GM21381 (cell line): ENCODE data around the gene FCRL4.
A peak's percentile ranks its signal among the peaks of the same experiment; 100 is the strongest.

Source experiments
- ATAC-seq: cut with Tn5 transposase; IDR thresholded peaks from one replicate; pipeline ENCODE4 v1.9.1; 2021; ENCODE audit warnings: mild to moderate bottlenecking, moderate library complexity; ENCODE audit not compliant: unreplicated experiment

Gene FCRL4

GRCh38 chr1:157597959-157598667, at the start of gene FCRL4:
FCRL4 (minus strand) TSS chr1:157598085; CDS start chr1:157597944, 141 bp downstream.
- peak; percentile 53 for ATAC-seq

- ATAC-seq = no peak
Observed at GRCh38 chr1:157646144-157646543, 48.3 kb upstream of the FCRL4 start.

GRCh38 chr1:157641177-157641576, 43.3 kb upstream of the FCRL4 start:
- ATAC-seq = no peak

- no peak for ATAC-seq
Observed at GRCh38 chr1:157639800-157640199, 41.9 kb upstream of the FCRL4 start.

- ATAC-seq = no peak
Observed at GRCh38 chr1:157628773-157629172, 30.9 kb upstream of the FCRL4 start.

GRCh38 chr1:157626099-157626498, 28.2 kb upstream of the FCRL4 start:
- ATAC-seq = peak; percentile 60

GRCh38 chr1:157624471-157624870, 26.6 kb upstream of the FCRL4 start:
- ATAC-seq = no peak

GRCh38 chr1:157622471-157622870, 24.6 kb upstream of the FCRL4 start:
- no peak for ATAC-seq

- ATAC-seq = no peak
Observed at GRCh38 chr1:157618190-157618589, 20.3 kb upstream of the FCRL4 start.

GRCh38 chr1:157600236-157600635, 2.4 kb upstream of the FCRL4 start:
- no peak for ATAC-seq

GRCh38 chr1:157596384-157596783, 1.5 kb downstream of the FCRL4 start:
- ATAC-seq = peak; percentile 46

- ATAC-seq = peak; percentile 62
Observed at GRCh38 chr1:157595356-157595755, 2.5 kb downstream of the FCRL4 start.

- ATAC-seq = no peak
Observed at GRCh38 chr1:157585984-157586383, 11.9 kb downstream of the FCRL4 start.

- ATAC-seq = no peak
Observed at GRCh38 chr1:157584503-157584902, 13.4 kb downstream of the FCRL4 start.

- ATAC-seq = no peak
Observed at GRCh38 chr1:157580828-157581210, 17.1 kb downstream of the FCRL4 start.

- ATAC-seq = no peak
Observed at GRCh38 chr1:157580179-157580827, 17.6 kb downstream of the FCRL4 start.

GRCh38 chr1:157577420-157577819, 20.5 kb downstream of the FCRL4 start:
- ATAC-seq = no peak

- ATAC-seq = peak; percentile 75
Observed at GRCh38 chr1:157575744-157576143, 22.1 kb downstream of the FCRL4 start.

- ATAC-seq = no peak
Observed at GRCh38 chr1:157574836-157575235, 23.0 kb downstream of the FCRL4 start.

- ATAC-seq = no peak
Observed at GRCh38 chr1:157566484-157567300, 31.2 kb downstream of the FCRL4 start.

- peak; percentile 77 for ATAC-seq
Observed at GRCh38 chr1:157562515-157562914, 35.4 kb downstream of the FCRL4 start.

GRCh38 chr1:157558119-157558518, 39.8 kb downstream of the FCRL4 start:
- no peak for ATAC-seq
